ENCODE measurements around the gene SLC6A6.

SLC6A6 gene

GRCh38 chr3:14402304-14402811, at the start of gene SLC6A6:
SLC6A6 (plus strand) TSS chr3:14402606; CDS start chr3:14443635, 41,029 bp downstream.
- peak; percentile 95 for DNase-seq

DNA sequence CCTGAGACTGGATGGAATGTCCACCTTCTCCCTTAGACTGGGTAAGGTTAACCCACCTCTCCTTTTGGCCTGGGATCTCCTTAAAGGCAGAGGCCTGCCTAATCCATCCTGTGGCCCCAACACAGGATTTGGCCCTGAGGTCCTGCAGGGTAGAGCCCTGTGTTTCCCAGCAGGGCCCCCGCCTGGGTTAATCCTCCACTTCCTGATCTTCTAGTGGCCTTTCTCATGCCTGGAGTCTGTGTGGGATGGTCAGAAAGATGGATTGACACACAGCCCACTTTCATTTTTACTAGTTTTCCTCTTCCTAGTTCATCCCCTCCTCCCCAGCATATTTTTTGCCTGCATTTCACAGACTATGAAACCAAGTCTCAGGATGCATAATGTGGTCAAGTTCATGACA, 48.9 kb upstream of the SLC6A6 start:
- DNase-seq = no peak

- DNase-seq = no peak
These were observed 44.9 kb upstream of the SLC6A6 start for GRCh38 chr3:14357463-14357862.

GRCh38 chr3:14358426-14359211, 43.8 kb upstream of the SLC6A6 start:
- DNase-seq = no peak

- no peak for DNase-seq
These were observed 43.1 kb upstream of the SLC6A6 start for GRCh38 chr3:14359348-14359747.

DNA sequence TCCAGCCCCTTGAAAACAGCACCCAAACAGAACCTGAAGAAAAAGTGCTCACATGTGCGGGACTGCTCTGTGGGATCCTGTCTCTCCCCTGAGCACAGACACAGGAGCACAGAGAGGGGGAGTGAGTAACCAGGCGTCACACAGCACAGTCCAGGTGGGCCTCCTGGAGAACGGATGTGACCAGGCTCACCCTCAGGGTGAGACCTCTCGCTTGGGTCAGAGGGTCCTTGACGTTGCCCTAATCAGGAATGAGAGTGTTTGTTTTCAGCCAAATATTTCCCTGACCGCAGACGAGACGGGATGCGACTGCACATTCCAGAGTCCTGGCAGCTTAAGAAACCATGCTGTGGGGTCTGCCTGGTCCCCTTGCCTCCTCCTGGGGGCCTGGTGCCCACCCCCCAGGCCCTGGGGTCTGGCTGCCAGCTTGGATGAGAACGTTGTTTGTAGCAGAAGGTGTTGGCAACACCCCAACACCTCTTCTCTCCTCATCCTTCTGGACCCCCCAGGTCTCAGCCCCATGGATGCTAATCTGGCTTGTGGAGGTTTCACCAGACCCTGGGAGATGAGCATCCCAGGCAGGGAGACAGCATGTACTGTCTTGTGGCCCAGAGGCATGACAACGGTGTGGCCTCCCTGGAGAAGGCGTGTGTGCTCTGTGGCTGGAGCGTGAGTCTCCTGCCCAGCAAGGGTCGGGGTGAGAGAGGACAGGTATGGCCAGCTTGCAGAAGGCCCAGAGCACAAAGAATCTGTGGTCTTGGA, 42.1 kb upstream of the SLC6A6 start:
- DNase-seq = no peak

DNA sequence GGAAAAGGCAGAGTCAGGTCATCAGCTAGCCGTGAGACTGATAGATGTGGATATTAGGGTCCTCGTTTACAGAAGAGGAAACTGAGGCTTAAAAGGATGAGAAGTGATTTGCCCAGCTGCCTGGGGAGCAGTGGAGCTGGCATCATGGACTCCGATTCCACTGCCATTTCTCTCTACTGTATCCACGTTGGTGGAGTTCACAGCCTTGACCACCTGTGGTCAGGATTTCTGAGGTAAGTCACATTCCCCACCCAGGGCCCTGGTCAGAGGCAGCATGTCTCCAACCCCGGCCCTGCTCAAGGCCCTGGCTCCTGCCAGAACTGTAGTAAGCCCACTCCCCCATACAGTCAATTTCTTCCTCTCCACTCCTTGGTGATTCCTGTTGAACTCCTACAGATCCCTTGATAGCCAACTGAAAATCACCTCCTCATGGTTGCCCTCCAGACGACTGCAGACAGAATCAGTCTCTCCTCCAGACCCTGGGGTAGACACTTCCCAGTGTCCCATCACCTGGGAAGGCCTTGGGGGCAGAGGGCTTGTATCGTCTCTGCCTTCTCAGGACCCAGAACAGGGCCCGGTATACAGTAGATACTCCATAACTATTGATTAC, 41.2 kb upstream of the SLC6A6 start:
- DNase-seq = no peak

DNA sequence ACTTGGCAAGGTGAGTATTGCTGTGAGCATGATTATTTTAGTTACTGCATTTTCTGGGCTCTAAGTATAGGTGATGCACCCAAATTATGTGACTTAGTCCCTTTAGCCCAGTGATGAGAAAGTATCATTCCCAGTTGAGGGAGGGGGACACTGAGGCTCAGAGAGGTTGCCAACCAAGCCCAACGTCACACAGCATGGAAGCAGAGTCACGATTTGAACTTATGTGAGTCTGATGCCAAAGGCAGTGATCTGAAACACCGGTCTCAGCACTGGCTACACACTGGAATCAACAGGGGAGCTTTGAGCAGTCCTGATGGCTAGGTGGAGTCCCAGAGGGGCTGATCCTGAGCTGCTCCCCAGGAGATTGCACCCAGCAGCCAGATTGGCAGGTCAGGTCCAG, 39.5 kb upstream of the SLC6A6 start:
- no peak for DNase-seq

- DNase-seq = no peak
These were observed 39.0 kb upstream of the SLC6A6 start for GRCh38 chr3:14363379-14363778.

- DNase-seq = no peak
These were observed 38.4 kb upstream of the SLC6A6 start for GRCh38 chr3:14363991-14364390.

GRCh38 chr3:14364580-14365292, 37.7 kb upstream of the SLC6A6 start:
- DNase-seq = no peak

GRCh38 chr3:14366248-14366647, 36.2 kb upstream of the SLC6A6 start:
- DNase-seq = no peak

GRCh38 chr3:14366915-14367823, 35.2 kb upstream of the SLC6A6 start:
- DNase-seq = no peak

DNA sequence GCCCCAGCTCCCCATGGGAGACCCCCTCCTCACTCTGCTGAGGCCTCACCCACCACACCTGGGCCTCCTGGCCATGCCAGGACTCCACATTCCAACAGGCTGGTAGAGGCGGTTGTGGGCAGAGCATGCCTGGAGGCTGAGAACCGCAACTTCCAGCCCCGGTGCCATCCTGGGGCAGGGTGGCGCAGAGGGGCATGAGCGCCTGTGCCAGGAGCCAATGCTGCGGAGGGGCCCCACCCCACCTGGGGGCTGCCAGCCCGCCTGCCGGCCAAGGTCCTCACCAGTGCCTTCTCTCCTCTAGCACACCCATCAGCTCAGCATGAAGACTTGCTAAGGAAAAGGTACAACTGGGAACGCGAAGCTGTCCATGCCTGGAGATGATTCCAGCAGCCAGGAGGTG, 34.3 kb upstream of the SLC6A6 start:
- DNase-seq = no peak

GRCh38 chr3:14368885-14369284, 33.5 kb upstream of the SLC6A6 start:
- no peak for DNase-seq

DNA sequence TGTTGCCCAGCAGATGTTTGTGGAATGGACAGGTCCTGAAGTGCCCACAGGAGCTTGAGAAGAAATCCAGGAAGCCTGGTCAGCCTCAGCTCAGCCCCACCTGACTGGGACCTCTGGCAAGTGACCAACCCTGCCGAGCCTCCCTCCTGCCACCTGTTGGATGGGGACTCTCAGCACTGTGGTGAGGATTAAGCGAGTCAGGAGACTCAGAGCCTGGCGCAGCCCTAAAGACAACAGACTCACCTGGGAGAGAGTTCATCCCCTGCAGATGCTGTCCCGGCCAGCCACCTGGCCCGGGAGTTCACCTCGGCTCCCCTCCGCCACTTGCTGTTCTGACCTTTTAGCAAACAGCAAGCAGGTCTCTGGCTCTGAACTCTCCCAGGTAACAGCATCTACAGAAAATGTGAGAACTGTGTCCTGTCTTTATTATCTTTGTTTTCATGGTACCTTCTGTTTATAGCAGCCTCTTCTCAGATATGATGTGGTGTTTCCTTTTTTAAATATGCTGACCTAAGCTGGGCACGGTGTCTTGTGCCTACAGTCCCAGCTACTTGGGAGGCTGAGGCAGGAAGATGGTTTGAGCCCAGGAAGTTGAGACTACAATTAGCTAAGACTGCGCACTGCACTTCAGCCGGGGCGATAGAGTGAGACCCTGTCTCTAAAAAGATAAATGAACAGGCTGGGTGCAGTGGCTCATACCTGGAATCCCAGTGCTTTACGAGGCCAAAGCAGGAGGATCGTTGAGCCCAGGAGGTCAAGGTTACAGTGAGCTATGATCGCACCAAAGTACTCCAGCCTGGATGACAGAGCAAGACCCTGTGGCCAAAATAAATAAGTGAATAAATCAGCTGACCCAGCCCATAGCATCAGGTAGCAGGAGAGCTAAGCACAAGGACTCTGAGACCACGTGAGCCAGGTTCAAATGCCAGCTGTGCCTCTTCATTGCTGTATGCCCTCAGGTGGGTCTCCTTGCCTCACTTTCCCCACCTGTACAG, 32.4 kb upstream of the SLC6A6 start:
- no peak for DNase-seq

DNA sequence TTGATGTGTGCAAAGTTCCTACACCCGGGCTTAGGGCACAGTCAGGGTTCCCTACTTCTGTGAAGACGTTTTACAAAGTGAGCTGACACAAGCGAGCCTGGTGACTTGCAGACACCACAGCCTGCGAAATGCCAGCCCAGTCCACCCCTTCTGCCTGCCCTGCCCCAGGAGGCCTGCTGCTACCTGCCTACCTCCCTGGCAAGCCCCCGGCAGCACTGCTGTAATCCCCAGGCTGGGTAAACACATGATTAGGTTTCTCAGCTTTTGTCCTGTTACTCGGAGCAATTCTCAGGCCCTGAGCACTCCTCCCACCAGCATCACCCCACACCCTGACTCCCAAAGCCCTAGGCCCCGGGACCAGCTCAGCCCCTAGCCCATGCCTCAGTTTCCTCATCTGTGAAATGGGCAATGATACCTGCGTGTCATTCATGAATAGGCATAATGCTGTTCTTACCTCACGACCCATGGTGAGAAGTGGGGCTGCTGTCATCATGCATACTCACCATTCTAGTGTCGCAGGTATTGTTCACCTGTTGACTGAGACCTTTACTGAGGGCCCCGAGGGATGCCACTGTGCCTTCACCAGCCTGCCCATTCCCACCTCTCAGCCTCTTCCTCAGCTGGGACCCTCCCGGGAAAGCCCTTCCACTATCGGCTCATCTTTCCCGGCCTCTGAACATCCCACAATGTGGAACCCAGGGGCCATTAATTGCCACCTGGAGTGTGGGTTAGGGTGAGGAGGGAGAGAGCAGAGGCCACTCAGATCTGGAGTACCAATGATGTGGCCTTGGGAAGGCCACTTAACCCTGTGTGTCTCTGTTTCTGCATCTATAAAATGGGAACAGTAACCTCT, 31.5 kb upstream of the SLC6A6 start:
- DNase-seq = no peak

DNA sequence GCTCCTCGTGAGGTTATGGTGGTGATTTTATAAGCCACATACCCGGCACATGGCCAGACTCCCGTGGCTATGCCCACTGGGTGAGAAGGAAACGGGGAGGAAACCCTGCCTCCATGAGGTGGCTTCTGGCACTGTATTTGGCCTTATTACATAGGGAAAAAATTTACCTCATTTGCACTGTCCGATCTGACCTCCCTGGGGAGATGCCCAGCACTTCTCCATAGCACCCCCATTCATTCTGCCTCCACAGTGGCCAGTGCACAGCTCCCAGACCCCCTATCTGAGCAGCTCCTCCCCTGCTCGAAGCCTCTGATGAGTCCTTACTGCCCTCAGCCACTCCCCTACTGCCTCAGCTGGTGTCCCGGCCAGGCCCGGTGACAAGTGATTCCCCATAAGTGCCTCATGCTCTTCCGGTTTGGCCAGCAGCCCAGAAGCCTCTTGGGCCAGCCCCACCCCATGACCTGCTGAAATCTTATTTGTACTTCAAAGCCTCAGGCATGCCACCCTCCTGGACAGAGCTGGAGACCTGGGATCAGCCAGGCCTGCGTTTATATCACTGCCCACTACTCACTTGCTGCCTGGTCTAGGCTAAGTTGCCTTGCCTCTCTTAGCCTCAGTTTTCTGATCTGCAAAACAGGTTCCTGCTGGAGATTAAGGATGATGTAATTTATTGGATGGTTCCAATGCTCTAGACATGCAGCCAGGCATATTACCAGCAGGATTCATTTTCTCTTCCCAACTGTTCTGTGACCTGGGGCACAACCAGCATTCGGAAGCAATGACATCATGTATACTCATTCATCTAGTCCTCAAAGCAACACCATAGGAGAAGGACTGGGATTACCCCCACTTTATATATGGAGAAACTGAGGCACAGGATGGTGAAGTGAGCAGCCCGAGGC, 30.6 kb upstream of the SLC6A6 start:
- DNase-seq = no peak

- no peak for DNase-seq
These were observed 29.8 kb upstream of the SLC6A6 start for GRCh38 chr3:14372587-14372986.
